Activated CD4-positive, alpha-beta T cell treated with anti-CD3 and anti-CD28 coated beads for 48 hours (primary cell): ENCODE data around the gene CD44.
A peak's percentile ranks its signal among the peaks of the same experiment; 100 is the strongest.

Experiments
- DNase-seq: peaks from one replicate; pipeline ENCODE4 v3.0.0-alpha.2; 2020

The CD44 gene

GRCh38 chr11:35160902-35161597, 22.1 kb downstream of the CD44 start:
- DNase-seq: no peak

DNA sequence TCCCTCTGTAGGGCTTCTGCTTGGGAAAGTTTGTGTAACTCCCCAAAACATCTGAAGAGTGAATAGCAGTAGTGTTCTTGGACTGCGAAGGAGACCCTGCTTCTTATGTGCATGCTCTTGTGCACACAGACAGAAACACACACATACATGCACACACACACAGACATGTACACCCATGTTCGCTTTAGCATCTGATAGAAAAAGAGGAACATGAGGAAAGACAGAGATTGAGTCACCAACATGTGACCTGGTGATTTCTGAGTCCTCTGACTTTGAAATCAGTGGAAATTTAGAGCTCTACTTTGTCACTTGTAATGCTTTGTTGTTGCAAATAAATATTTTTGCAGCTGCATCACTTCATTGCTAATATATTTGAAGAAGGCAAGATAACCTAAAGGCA, 23.8 kb downstream of the CD44 start:
- no peak for DNase-seq

- no peak for DNase-seq
Measured at GRCh38 chr11:35163209-35163608, 24.2 kb downstream of the CD44 start.

- peak; percentile 64 for DNase-seq
Measured at GRCh38 chr11:35163702-35164496, 24.9 kb downstream of the CD44 start.

GRCh38 chr11:35165030-35165422, 26.1 kb downstream of the CD44 start:
- no peak for DNase-seq

GRCh38 chr11:35165423-35166368, 26.7 kb downstream of the CD44 start:
- peak; percentile 87 for DNase-seq

- DNase-seq: peak; percentile 59
Measured at GRCh38 chr11:35166369-35167360, 27.7 kb downstream of the CD44 start.

- DNase-seq: no peak
Measured at GRCh38 chr11:35167426-35167954, 28.5 kb downstream of the CD44 start.

- DNase-seq: no peak
Measured at GRCh38 chr11:35168671-35169070, 29.7 kb downstream of the CD44 start.

DNA sequence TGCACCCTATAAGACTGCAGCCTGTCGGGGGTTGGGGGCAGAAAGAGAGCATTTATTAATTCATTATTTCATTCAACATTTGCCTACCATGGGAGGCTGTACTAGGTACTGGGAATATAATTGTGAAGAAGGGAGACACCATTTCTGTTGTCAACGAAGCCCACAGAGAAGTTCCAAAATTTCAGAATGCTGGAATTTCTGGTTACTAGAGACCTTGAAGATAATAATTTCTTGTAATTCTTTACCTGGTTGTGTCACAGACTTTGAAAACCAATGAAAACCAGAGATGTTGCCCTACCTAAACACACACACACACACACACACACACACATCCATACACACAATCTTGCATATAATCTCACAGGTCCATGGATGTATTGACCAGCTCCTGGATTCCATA, 30.1 kb downstream of the CD44 start:
- no peak for DNase-seq

DNA sequence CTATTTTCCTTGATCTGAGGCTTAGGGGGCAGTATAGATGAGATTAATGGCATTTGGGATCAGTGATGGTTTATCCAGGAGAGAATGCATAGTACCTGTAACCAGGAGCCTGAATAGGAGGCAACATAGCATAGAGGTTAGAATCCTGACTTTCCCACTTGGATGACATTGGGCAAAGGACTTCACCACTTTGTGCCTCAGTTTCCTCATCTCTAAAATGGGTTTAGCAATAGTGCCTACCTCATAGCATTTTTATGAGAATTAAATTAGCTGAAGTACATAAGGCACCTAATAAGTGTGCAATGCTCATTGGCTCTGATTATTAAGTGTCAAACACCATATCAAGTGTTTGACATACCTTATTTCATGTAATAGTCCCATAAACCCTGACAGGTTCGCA, 30.8 kb downstream of the CD44 start:
- no peak for DNase-seq

DNA sequence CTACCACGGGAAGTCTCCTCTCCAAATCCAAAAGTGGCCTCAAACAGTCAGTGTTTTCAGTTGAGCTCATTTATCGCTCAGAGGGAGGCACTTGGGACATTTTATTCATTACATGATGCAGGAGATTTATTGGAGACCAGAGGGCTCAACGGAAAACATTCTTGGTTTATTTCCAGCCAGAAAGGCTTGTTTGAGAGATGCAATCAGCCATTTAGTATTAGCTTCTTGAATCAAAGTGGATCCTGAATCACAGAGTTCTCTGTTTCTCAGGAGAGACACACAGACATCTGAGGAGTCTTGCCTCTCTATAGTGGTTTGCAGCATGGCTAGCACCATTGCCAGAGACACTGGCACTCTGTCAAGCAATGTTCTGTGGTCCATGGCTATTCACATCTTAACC, 31.5 kb downstream of the CD44 start:
- no peak for DNase-seq

DNA sequence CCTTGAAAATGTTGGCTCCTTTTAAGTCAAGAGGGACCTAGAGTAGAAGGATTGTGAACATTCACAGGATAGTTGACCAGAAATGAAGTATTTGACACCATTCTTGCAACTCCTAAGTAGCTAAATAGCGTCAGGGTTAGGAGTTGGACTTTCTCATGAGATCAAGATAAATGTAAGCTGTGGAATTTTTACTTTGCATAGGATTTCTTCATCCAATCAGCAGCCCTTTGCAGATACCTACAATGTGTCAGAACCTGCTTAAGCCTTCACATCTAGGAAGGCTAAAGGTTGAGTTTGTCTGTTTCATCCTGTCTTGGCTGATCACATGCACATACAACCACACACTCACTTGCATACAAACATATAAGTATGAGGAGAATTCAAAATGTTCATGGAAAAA, 32.3 kb downstream of the CD44 start:
- DNase-seq: no peak

- no peak for DNase-seq
Measured at GRCh38 chr11:35173011-35173511, 34.1 kb downstream of the CD44 start.

GRCh38 chr11:35173616-35174566, 34.9 kb downstream of the CD44 start:
- DNase-seq: no peak

GRCh38 chr11:35174666-35175065, 35.7 kb downstream of the CD44 start:
- no peak for DNase-seq

GRCh38 chr11:35177370-35177769, 38.4 kb downstream of the CD44 start:
- peak; percentile 59 for DNase-seq

- no peak for DNase-seq
Measured at GRCh38 chr11:35178067-35178805, 39.3 kb downstream of the CD44 start.

DNA sequence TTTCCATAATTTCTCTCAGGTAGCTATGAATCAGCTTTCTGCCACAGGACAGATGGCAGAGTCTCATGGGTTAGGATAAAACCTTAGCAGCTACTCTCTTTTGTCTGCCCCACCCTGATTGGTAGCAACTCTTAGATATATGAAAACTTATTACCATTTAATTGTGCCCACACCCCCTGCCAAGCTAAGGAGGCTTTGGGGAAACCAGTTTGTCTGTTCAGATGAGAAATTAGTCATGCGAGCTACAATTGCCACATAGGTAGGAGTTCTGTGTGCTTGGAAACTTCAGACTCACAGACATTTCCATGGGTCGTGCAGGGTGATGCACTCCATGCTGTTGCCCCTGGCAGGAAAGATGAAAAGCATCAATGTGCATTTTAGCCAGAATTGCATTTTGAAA, 39.9 kb downstream of the CD44 start:
- peak; percentile 28 for DNase-seq
